AG08396 (cell line): Measurements from ENCODE around the gene GOLGA8S.
"Not testable (repeated sequence)": the region's sequence is repeated elsewhere in the genome, so short reads cannot be mapped to it uniquely, and the experiment has no call there.

Source experiments
- DNase-seq: peaks from one replicate; pipeline ENCODE4 v3.0.0; 2012; ENCODE audit warnings: low spot score, mixed read lengths

The GOLGA8S gene, protein sequence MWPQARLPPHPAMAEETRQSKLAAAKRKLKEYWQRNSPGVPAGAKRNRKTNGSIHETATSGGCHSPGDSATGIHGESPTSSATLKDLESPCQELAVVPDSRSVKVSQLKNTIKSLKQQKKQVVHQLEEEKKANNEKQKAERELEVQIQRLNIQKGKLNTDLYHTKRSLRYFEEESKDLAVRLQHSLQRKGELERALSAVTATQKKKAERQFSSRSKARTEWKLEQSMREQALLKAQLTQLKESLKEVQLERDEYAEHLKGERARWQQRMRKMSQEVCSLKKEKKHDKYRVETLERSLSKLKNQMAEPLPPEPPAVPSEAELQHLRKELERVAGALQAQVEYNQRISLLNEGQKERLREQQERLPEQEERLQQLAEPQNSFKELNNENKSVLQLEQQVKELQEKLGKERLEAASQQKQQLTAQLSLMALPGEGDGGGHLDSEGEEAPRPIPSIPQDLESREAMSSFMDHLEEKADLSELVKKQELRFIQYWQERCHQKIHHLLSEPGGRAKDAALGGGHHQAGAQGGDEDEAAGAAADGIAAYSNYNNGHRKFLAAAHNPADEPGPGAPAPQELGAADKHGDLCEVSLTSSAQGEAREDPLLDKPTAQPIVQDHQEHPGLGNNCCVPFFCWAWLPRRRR

GRCh38 chr15:23354448-23354847 lies at the start of gene GOLGA8S:
Gene GOLGA8S, plus strand, starts transcription at chr15:23354748. Its CDS starts 62 bp downstream, at chr15:23354810.
- not testable (repeated sequence) for DNase-seq

DNA sequence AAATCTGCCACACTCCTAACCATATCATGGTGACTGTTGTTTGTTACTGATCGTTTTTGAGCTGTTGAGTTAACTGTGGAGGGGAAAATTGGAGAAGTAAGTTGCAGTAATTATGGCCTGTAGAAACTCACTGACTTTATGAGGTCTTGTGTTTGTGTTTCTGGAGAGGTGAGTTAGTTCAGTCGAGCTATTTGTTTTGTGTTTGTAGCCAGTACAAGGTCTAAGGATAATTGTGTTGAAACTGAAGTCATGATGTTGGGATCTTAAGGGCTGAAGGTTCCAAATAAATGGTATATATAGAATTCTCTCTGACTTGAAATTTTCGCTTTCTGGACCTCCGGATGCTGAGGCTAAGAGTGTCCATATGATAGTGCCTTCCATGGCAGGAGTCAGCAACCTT lies 49.7 kb upstream of the GOLGA8S start:
- DNase-seq: not testable (repeated sequence)

DNA sequence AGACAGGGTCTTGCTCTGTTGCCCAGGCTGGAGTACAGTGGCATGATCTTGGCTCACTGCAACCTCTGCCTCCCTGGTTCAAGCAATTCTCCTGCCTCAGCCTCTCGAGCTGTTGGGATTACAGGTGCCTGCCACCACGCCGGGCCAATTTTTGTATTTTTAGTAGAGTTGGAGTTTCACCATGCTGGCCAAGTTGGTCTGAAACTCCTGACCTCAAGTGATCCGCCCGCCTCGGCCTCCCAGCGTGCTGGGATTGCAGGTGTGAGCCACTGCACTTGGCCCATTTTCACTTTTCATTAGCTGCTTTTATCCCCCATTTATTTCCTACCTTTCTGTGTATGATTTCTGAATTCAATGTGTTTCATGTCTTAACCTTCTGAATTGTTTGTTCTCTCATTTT lies 48.6 kb upstream of the GOLGA8S start:
- not testable (repeated sequence) for DNase-seq

- not testable (repeated sequence) for DNase-seq
Measured at GRCh38 chr15:23311233-23311632, 43.3 kb upstream of the GOLGA8S start.

DNA sequence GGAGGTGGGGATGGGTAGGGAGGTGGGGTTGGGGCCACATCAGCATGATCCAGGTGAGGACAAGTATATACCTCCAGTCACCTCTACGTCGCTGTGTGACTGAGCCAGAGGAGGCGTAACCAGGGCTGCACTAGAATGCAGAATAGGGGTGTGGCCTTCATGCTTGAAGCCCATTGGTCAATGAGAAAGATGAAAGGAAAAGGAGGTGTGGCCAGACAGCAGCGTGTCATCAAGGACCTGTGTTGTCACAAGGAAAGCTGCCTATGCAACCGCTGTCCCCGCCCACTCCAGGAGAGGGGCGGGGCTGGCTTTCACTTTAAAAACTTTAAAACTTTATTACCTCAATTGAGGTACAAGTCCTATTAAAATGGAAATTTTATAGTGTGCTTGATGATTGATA lies 20.5 kb upstream of the GOLGA8S start, which contains the start of gene GOLGA6L26:
Gene GOLGA6L26 (minus strand): TSS at position 101 of the 400 bp plus-strand sequence. CDS start 61 bp downstream, at position 40.
- not testable (repeated sequence) for DNase-seq

DNA sequence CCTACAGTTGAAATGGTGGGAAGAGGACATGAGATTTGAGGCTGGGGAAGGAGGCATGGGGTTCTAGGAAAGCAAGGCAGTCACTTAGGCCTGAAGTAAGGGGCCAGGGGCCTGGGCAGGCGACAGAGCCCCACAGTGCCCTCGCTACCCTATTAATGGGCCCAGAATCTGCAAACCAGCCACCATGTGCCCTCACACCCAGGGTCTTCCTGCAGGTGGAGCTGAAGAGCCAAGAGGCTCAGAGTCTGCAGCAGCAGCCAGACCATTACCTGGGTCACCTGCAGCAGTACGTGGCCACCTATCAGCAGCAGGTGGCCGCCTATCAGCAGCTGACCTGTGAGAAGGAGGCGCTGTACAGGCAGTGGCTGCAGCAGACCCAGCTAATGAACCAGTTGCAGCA lies 8.1 kb downstream of the GOLGA8S start:
- not testable (repeated sequence) for DNase-seq

- DNase-seq: not testable (repeated sequence)
Measured at GRCh38 chr15:23364261-23364660, 9.7 kb downstream of the GOLGA8S start.

GRCh38 chr15:23370578-23370977 lies 16.0 kb downstream of the GOLGA8S start:
- no peak for DNase-seq

DNA sequence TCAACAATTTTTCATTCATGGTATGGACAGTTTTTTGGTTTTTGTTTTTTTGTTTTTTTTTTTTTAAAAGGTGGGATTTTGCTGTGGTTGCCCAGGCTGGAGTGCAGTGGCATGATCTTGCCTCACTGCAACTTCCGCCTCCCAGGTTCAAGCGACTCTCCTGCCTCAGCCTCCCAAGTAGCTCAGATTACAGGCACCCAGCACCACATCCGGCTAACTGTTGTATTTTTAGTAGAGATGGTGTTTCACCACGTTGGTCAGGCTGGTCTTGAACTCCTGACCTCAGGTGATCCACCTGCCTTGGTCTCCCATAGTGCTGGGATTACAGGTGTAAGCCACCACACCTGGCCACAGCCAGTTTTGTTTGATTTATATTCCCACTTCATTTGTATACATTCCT lies 16.6 kb downstream of the GOLGA8S start:
- DNase-seq: not testable (repeated sequence)

GRCh38 chr15:23371868-23372267 lies 17.3 kb downstream of the GOLGA8S start:
- not testable (repeated sequence) for DNase-seq

GRCh38 chr15:23372284-23372683 lies 17.7 kb downstream of the GOLGA8S start:
- no peak for DNase-seq

DNA sequence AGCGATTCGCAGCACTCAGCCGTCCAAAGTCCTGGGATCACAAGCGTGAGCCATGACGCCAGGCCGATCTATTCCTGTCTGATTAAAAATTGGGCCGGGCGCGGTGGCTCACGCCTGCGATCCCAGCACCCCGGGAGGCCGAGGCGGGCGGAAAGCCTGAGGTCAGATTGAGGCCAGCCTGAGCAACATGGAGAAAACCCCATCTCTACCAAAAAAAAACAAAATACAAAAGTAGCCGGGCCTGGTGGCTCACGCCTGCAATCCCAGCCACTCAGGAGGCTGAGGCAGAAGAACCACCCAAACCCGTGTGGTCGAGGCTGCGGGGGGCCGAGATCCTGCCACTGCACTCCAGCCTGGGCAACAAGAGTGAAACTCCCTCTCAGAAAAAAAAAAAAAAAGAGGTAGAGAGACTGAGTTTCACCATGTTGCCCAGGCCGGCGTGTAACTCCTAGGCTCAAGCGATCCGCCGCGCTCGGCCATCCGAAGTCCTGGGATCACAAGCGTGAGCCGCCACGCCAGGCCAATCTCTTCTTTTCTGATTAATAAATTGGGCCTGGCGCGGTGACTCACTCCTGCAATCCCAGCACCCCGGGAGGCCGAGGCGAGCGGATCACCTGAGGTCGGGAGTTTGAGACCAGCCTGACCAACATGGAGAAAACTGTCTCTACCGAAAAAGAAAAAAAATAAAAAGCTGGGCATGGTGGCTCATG lies 18.5 kb downstream of the GOLGA8S start:
- not testable (repeated sequence) for DNase-seq

DNA sequence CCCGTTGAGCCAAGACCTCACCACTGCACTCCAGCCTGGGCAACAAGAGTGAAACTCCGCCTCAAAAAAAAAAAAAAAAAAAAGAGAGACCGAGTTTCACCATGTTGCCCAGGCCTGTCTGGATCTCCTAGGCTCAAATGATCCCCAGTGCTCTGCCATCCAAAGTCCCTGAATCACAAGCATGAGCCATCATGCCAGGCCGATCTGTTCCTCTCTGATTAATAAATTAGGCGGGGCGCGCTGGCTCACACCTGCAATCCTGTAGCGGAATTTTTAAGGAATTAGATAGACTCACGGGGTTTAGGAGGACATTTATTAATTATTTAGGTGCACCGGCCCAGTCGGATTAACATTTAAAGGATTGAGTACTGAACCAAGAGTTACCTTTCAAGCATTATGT lies 19.7 kb downstream of the GOLGA8S start:
- not testable (repeated sequence) for DNase-seq

- DNase-seq: not testable (repeated sequence)
Measured at GRCh38 chr15:23378946-23379345, 24.4 kb downstream of the GOLGA8S start.

GRCh38 chr15:23380700-23381099 lies 26.2 kb downstream of the GOLGA8S start:
- not testable (repeated sequence) for DNase-seq

DNA sequence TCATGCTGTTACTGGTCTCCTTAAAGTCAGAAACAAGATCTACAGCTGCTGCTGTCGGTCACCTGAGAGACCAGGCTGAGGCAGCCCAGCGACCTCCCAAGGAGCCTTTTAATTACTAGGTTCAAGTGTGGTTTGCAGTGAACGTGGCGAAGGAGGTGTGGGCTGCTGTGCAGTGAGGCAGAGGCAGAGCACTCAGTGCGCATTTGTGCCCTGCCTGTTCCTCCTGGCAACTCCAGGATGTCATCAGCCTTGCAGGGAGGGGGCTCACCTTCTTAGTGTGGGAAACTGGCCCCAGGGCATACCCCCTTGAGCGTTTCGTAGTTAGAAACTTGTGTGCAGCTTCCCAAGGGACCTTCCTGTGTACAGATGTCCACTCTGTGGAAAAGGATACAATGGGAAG lies 26.6 kb downstream of the GOLGA8S start:
- not testable (repeated sequence) for DNase-seq

DNA sequence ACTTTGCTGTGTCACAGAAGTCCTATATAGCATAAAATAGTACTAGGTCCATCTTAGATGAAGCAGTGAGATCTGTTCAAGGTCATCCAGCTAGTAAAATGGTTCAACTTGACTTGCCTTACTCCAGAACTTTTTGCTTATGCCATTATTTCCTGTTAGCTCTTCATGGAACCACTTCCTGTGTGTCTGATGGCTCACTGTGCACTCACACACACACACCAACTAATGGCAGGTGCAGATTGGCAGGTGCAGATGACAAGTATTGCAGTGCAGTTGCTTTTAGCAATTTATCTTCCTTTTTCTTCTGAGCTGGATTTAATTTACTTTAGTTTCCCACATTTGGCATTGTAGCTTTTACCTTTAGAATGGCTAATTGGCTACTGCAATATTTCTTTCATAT lies 29.8 kb downstream of the GOLGA8S start:
- no peak for DNase-seq

GRCh38 chr15:23385886-23386430 lies 31.4 kb downstream of the GOLGA8S start:
- DNase-seq: no peak

GRCh38 chr15:23387621-23388190 lies 33.2 kb downstream of the GOLGA8S start:
- DNase-seq: no peak

- DNase-seq: no peak
Measured at GRCh38 chr15:23395030-23395692, 40.6 kb downstream of the GOLGA8S start.

DNA sequence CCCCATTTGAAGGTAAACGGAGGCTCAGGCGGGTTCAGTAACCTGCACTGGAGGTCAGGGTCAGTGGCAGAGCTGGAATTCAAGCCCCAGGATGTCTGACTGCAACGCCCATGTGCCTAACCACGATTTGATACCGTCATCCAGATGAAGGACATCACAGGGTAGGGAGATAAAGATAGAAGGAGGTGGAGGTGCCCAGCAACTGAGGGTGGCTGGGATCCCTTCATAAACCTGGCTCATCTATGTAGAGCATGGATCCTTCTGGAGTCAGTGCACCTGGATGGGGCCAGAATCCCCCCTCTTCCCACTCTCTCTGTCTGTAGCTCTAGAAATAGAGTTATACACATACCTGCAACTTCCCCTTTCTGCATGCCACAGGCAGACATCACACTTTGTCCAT lies 41.3 kb downstream of the GOLGA8S start:
- DNase-seq: no peak
